OCI-LY7 (cell line): ENCODE results near the gene OPALIN.

Experiments
- CTCF ChIP-seq: fragments of 200-600 bp; sonication (generic); conservative IDR thresholded peaks from 2 replicates; pipeline ENCODE4 v1.5.1; 2014; ENCODE audit warnings: mild to moderate bottlenecking, antibody characterized with exemption, low read length, moderate library complexity, mixed read lengths
- EZH2phosphoT487 ChIP-seq: fragments of 200-600 bp; sonication (generic); IDR thresholded peaks from 2 replicates; pipeline ENCODE4 v1.6.1; 2018; ENCODE audit warnings: low read depth, borderline replicate concordance, mild to moderate bottlenecking, mixed run types, antibody characterized with exemption, low read length, moderate library complexity, mixed read lengths

- TF ChIP-seq CTCF (no peak), EZH2phosphoT487 (no peak)
These were observed 15.2 kb upstream of the OPALIN start for GRCh38 chr10:96374004-96374403.
